Endometrial microvascular endothelial cells (primary cell): ENCODE measurements around the gene ASPSCR1. TPM values are rescaled to one million over a fixed set of nuclear protein-coding genes. Genes with fewer than 3 reads are reported as not detected.

Source experiments
- in situ Hi-C: cut with HindIII; loops from 2 replicates; pipeline ENCODE4 v1.10.0; 2017; ENCODE audit warnings: low sequenced_read_pairs, low pct_unique_long_range_greater_than_20kb; ENCODE audit errors: inconsistent ontology term
- total RNA-seq: library from RNA; depleted of rRNA; stranded (reverse); fragments of >200 nt; gene quantifications from one replicate; pipeline ENCODE4 v1.2.3, GENCODE V29; 2015; ENCODE audit errors: inconsistent ontology term

ASPSCR1 gene, protein sequence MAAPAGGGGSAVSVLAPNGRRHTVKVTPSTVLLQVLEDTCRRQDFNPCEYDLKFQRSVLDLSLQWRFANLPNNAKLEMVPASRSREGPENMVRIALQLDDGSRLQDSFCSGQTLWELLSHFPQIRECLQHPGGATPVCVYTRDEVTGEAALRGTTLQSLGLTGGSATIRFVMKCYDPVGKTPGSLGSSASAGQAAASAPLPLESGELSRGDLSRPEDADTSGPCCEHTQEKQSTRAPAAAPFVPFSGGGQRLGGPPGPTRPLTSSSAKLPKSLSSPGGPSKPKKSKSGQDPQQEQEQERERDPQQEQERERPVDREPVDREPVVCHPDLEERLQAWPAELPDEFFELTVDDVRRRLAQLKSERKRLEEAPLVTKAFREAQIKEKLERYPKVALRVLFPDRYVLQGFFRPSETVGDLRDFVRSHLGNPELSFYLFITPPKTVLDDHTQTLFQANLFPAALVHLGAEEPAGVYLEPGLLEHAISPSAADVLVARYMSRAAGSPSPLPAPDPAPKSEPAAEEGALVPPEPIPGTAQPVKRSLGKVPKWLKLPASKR
- 12.2 TPM for total RNA-seq

- in situ Hi-C loops: no loop called here
Measured at GRCh38 chr17:81977211-81977808, at the start of gene ASPSCR1. Gene ASPSCR1 (plus strand): TSS chr17:81977629. CDS start chr17:81977647, 18 bp downstream.

DNA sequence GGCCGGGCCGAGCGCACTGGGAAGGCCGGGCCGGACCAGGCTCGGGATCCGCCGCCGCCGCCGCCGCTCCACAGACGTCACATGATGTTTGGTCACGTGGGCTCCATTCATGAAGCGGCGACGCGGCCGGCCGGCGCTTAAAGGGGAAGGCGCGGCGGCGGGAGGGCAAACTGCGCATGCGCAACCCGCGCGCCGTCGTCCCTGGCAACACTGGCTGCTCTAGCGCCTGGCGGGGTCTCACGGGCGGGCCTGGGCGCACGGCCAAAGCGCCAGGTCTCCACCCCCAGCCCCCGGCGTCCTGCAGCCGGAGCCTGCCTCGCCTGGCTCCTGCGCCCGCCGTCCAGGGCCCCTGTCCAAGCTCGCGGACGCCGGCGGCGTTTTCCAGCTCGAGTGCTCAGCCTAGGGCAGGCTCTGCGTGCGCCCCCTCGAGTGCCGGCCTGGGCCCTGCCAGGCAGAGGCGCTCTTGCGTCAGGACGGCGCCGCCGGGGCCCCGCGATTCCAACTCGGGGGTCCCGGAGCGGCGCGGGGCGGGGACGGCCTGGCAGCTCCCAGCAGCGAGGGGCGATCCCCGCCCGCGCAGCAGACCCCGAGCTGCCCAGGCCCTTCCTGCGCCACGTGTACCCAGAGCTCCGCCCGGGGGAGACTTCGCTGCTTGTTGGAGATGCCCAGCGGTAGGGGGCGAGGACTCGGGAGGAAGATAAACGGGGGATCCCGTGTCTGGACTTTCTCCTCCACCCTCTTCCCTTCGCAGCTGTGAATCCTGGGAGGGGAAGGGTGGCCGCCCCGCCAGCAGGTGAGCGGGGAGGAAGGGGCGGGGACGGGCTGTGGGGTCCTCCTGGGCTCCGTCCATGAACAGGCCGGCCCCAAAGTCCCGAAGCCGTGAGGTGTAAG, 49.5 kb upstream of the ASPSCR1 start, which contains the start of gene MAFG:
Gene MAFG, minus strand, starts transcription at position 83 of the 891 bp plus-strand sequence. CDS start 4,550 bp downstream, outside the sequence.
- in situ Hi-C loops: no loop called here

- in situ Hi-C loops: no loop called here
Measured at GRCh38 chr17:81928544-81929252, 48.7 kb upstream of the ASPSCR1 start.

- in situ Hi-C loops: no loop called here
Measured at GRCh38 chr17:81929253-81930141, 47.9 kb upstream of the ASPSCR1 start.

GRCh38 chr17:81930142-81931125, 47.0 kb upstream of the ASPSCR1 start:
- in situ Hi-C loops: no loop called here

DNA sequence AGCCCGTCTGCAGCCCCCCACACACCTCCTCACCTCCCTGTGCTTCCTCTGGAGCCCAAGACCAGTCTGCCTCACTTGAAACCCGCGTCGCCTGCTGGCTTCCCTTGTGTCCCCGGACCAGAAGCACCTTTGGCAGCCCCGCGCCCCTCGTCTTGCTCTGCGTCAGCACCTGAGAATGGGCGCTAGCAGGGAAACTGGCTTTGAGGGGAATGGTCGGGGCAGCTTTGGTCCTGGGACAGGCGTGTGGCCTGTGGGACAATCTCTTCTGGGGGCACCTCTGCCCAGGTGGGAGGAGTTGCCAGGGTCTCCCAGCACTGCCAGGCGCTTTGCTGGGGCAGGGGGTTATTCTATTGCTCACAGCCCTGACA, 46.3 kb upstream of the ASPSCR1 start:
- in situ Hi-C loops: no loop called here

GRCh38 chr17:81931557-81932332, 45.7 kb upstream of the ASPSCR1 start:
- in situ Hi-C loops: no loop called here

- in situ Hi-C loops: no loop called here
Measured at GRCh38 chr17:81932333-81932983, 45.0 kb upstream of the ASPSCR1 start.

GRCh38 chr17:81933178-81933699, 44.2 kb upstream of the ASPSCR1 start:
- in situ Hi-C loops: no loop called here

DNA sequence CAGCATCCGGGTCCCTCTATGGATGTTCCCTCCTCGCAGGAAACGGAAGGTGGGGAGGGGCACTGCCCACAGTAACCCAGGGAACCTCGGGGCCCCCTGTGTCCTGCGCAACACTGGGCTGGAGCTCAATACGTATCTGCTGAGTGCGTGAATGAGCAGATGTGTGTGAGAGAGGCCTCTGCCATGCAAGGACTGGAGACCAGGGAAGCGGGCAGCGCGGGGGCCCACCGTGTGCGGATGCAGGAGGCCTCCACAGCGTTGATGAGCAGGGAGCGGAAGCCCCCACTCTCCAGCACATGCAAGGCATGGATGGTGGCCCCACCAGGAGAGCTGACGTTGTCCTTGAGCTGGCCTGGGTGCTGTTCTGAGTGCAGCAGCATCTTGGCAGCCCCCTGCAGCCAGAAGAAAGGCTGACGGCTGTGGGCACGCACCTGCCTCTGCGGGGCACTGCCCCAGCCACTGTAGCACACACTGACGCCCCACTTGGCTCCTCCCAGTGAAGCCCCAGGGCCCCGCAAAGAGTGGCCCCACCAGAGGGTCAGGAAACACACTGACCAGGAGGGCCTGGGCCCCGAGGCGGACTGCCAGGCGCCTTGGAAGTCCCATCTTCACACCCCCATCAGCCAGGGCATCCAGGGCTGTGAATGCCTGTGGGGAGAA, 43.2 kb upstream of the ASPSCR1 start:
- in situ Hi-C loops: no loop called here

DNA sequence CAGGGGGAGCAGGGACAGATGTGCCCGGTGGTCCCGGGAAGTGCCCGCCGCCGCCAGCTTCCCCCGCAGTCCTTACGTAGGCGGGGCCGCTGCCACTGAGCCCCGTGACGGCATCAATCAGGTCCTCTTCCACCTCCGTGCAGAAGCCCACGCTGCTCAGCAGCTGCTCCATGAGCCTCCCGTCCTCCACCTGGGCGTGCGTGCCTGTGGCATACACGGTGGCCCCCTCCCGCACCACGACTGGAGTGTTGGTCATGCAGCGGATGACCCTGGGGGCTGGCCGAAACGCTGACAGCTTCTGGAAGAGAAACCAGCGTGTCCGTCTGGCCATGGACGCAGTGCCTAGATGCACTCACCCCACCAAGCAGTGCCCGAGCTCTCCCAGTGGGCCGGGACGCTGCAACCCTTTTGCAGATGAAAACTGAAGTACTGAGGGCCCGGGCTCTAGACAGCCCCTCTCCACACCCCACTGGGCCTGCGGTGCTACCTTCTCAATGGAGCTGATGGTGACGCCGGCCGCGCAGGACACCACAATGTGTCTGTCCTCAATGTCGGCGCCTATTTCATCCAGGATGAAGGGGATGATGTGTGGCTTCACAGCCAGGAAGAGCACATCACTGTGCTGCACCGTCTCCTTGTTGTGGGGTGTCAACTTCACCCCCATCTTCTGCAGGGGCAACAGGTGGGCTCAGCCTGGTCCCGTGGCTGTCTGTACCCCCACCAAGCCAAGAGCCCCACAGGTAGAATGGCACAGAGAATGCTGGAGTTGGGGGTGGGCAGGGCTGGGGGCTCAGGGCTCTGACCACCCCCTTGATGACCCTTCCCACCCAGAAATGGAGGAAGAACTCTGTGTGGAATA, 42.4 kb upstream of the ASPSCR1 start:
- in situ Hi-C loops: no loop called here

DNA sequence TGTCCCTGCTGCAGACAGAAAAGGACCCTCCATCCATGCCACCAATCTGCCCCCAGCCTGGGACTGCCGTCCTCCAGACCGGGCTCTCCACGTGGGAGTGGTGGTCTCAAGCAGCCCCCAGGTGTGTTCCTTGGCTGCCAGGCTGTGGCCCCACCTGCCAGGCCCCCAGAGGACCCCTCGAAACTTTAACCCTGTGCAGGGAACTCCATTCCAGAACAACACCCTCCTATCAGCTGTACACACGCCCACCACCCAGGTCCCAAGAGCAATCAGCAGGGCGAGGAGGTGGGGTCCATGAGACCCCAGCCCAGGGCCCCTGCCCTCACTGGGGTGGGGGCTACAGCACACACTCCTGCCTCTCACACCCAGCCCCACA, 41.7 kb upstream of the ASPSCR1 start:
- in situ Hi-C loops: no loop called here

- in situ Hi-C loops: no loop called here
Measured at GRCh38 chr17:81939218-81939617, 38.2 kb upstream of the ASPSCR1 start.

DNA sequence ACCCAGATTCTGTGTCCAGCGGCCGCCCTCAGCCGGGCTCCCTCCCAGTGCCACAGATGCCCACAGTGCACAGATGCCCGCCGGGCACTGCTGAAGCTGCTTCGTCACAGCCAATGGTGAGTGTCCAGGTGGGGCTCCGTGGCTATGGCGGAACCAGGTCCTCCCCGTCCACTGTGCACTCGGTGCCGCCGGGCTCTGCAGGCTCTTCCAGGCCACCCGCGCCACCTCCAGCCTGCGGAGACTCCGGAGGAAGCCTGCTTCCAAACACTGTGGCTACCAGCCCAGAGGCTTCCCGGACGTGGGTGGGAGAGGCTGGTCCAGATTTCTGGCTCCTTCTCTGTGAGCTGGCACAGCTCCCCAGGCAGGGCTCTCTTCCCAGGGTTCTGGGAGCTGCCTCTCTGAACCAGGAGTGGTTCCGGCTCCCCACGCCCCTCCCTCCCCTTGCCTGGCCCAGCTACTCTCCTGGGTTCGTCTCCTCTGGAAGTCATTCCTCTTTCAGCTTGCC, 37.5 kb upstream of the ASPSCR1 start:
- in situ Hi-C loops: no loop called here
